GM23248 (cell line): ENCODE measurements around the gene ZNF746.
"Not testable (repeated sequence)": the region's sequence is repeated elsewhere in the genome, so short reads cannot be mapped to it uniquely, and the experiment has no call there.

Experiments
- EZH2 ChIP-seq: fragments of 200-600 bp; sonication (generic); IDR thresholded peaks from 2 replicates; pipeline ENCODE4 v1.6.1; 2018; ENCODE audit warnings: antibody characterized with exemption, mild to moderate bottlenecking; ENCODE audit not compliant: insufficient read depth, poor library complexity, severe bottlenecking
- EZH2phosphoT487 ChIP-seq: fragments of 200-600 bp; sonication (generic); IDR thresholded peaks from 2 replicates; pipeline ENCODE4 v1.6.1; 2018; ENCODE audit warnings: antibody characterized with exemption, moderate library complexity, mild to moderate bottlenecking, low read depth; ENCODE audit not compliant: insufficient read depth

- TF ChIP-seq EZH2phosphoT487, EZH2: not testable (repeated sequence)
These were observed 51.6 kb downstream of the ZNF746 start for GRCh38 chr7:149446026-149446425.
